Spleen (tissue), 11 donors: ENCODE results near the gene HSD17B7. TPM values are rescaled to one million over a fixed set of nuclear protein-coding genes. Genes with fewer than 3 reads are reported as not detected.

ENCODE experiments used
- DNase-seq: peaks from one replicate; pipeline ENCODE4 v3.0.0-alpha.2; 2020
- H3K27ac ChIP-seq, 8 donors: fragments of 200-600 bp; sonication (generic) in 7 of 8; 1 replicate in 4 of 8; 2 replicates in 4 of 8; pipeline versions ENCODE4 v1.5.0 to v1.8.0; 2016 to 2021; ENCODE audit warnings: inconsistent platforms in 4 of 8, mild to moderate bottlenecking in 4 of 8, moderate library complexity in 1 of 8
- H3K27me3 ChIP-seq, 7 donors: fragments of 200-600 bp; sonication (generic) in 6 of 7; replicated peaks in 1 of 7; 1 replicate in 4 of 7; 2 replicates in 3 of 7; pipeline versions ENCODE4 v1.5.0 to v1.8.0; 2016 to 2021; ENCODE audit warnings: inconsistent platforms in 3 of 7, mild to moderate bottlenecking in 1 of 7
- H3K36me3 ChIP-seq, 6 donors: fragments of 200-600 bp; sonication (generic) in 5 of 6; 1 replicate in 4 of 6; 2 replicates in 2 of 6; pipeline versions ENCODE4 v1.5.0 to v1.8.0; 2016 to 2021; ENCODE audit warnings: inconsistent platforms in 2 of 6
- H3K4me1 ChIP-seq, 6 donors: fragments of 200-600 bp; sonication (generic) in 5 of 6; 1 replicate in 3 of 6; 2 replicates in 3 of 6; pipeline versions ENCODE4 v1.5.0 to v1.8.0; 2016 to 2021; ENCODE audit warnings: inconsistent platforms in 3 of 6
- H3K4me3 ChIP-seq, 8 donors: fragments of 200-600 bp; sonication (generic) in 7 of 8; 1 replicate in 4 of 8; 2 replicates in 4 of 8; pipeline versions ENCODE4 v1.5.0 to v1.8.0; 2016 to 2021; ENCODE audit warnings: inconsistent platforms in 4 of 8, mild to moderate bottlenecking in 4 of 8, moderate library complexity in 2 of 8
- H3K9me3 ChIP-seq, 8 donors: fragments of 200-600 bp; sonication (generic) in 7 of 8; 1 replicate in 4 of 8; 2 replicates in 4 of 8; pipeline versions ENCODE4 v1.5.0 to v1.8.0; 2016 to 2021; ENCODE audit warnings: inconsistent platforms in 4 of 8
- POLR2A ChIP-seq, 3 donors: fragments of 450-650 bp; IDR thresholded peaks; one replicate each; pipeline ENCODE4 v1.5.1; 2017; ENCODE audit warnings: antibody characterized with exemption in 3 of 3, mild to moderate bottlenecking in 1 of 3
- POLR2AphosphoS5 ChIP-seq, 3 donors: sonication (generic); formaldehyde crosslinking; IDR thresholded peaks; one replicate each; pipeline ENCODE4 v1.5.1; 2017; ENCODE audit warnings: antibody characterized with exemption in 3 of 3
- WGBS, 5 donors: extraction: QIAGEN DNeasy Blood & Tissue Kit in 3 of 5; methylation state at CpG; one replicate each; pipeline versions ENCODE4 v1.1.5 to v1.1.7; 2013 to 2018; 5-methylcytosine and 5-hydroxymethylcytosine counted together
- intact Hi-C: fragments of 100-400 bp; cut with DNase I; formaldehyde crosslinking; loops from one replicate; pipeline ENCODE4 v1.15.0; 2023; ENCODE audit warnings: low total_unique reads
- polyA plus RNA-seq, 3 donors: library from polyadenylated mRNA; stranded (reverse); fragments of 200-250 nt; gene quantifications; one replicate each; pipeline ENCODE4 v1.2.1, GENCODE V29; 2013
- total RNA-seq, 7 donors: library from RNA; depleted of rRNA in 3 of 7; stranded (reverse); fragments of >200 nt in 3 of 7; fragmentation: NEBNext Ultra II Directional in 4 of 7; extraction: Animal tissue kit (Norgen Biotek cat#: 25700) in 4 of 7; gene quantifications; one replicate each; pipeline versions ENCODE4 v1.1.0 to v1.2.1, GENCODE V29; 2016 to 2021
- TF ChIP-seq, protein P1 (sequence below), 11 experiments: fragments of 200-600 bp in 7 of 11; fragments of 450-650 bp in 4 of 11; sonication (generic) in 4 of 11; IDR thresholded peaks in 8 of 11; conservative IDR thresholded peaks in 3 of 11; 1 replicate in 7 of 11; 2 replicates in 4 of 11; pipeline versions ENCODE4 v1.4.0 to v1.8.0; 2016 to 2021; ENCODE audit warnings: antibody characterized with exemption in 11 of 11, inconsistent platforms in 4 of 11, mild to moderate bottlenecking in 1 of 11
- donor health status: healthy with polysubstance abuse.
- donor health status: DM: no; HTN: no; CAD: no; lungs with moderate emphysema.
- donor health status: DM: no; HTN: no; CAD: no.
- donor health status: Bipolar disorder and iron deficiency.
- donor health status: healthy.
- donor health status: DM: no; HTN: no; CAD: no.
- donor health status: DM: yes; HTN: yes; CAD: no.

Gene HSD17B7
- total and polyA plus RNA-seq, 10 donors = 9.6 to 25.6 (median 18.1) TPM

DNA sequence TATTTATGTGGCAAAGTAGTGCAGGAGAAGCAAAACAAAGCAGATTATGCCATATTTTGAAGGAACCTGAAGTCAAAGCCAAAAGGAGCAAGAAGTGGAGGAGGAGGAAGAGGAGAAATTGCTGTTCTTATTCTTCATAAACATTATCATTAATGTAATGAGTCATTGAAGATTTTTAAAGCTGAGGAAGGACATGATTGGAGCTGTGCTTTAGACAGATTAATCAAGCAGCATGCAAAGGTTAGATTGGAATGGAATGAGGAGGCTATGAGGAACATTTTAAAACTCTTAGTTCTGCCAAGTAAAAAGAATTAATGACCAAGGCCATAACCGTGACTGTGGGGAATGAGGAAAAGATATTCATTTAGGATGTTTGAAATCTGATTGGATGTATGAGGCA, 33.0 kb upstream of the HSD17B7 start:
- intact Hi-C loops = no loop called here
- Histone ChIP-seq H3K27me3 (no peaks in the 10 kb centered on the region), H3K4me1 (no peaks in the 10 kb centered on the region), H3K4me3 (no peak overlapping the region), H3K36me3 (peaks cover 0 to 7% (median 0%) of the 10 kb centered on the region in 6 donors), H3K27ac (no peak overlapping the region), H3K9me3 (no peaks in the 10 kb centered on the region)
- TF ChIP-seq, protein P1, sequence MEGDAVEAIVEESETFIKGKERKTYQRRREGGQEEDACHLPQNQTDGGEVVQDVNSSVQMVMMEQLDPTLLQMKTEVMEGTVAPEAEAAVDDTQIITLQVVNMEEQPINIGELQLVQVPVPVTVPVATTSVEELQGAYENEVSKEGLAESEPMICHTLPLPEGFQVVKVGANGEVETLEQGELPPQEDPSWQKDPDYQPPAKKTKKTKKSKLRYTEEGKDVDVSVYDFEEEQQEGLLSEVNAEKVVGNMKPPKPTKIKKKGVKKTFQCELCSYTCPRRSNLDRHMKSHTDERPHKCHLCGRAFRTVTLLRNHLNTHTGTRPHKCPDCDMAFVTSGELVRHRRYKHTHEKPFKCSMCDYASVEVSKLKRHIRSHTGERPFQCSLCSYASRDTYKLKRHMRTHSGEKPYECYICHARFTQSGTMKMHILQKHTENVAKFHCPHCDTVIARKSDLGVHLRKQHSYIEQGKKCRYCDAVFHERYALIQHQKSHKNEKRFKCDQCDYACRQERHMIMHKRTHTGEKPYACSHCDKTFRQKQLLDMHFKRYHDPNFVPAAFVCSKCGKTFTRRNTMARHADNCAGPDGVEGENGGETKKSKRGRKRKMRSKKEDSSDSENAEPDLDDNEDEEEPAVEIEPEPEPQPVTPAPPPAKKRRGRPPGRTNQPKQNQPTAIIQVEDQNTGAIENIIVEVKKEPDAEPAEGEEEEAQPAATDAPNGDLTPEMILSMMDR (IDR thresholded peaks at IDR 0.05 in 8 of 11, conservative IDR thresholded peaks at IDR 0.05 in 3 of 11) = no peak
- TF ChIP-seq POLR2AphosphoS5 (IDR thresholded peaks at IDR 0.05) (no peak), POLR2A (IDR thresholded peaks at IDR 0.05) (no peak)
- no peak for DNase-seq
- WGBS, 5 donors = 50 to 83% (median 69%) methylated on average over 1 of the region's 1 CpG

GRCh38 chr1:162765788-162766187, 24.7 kb upstream of the HSD17B7 start:
- peaks cover 0 to 4% (median 0%) of the 10 kb centered on the region in 6 donors for H3K36me3 ChIP-seq
- H3K27me3 ChIP-seq = no peaks in the 10 kb centered on the region
- H3K4me1 ChIP-seq = no peaks in the 10 kb centered on the region
- no peak overlapping the region for H3K4me3 ChIP-seq
- TF ChIP-seq POLR2AphosphoS5 (IDR thresholded peaks at IDR 0.05) (no peak), POLR2A (IDR thresholded peaks at IDR 0.05) (no peak)
- TF ChIP-seq, protein P1 (IDR thresholded peaks at IDR 0.05 in 8 of 11, conservative IDR thresholded peaks at IDR 0.05 in 3 of 11) = no peak
- H3K27ac ChIP-seq = no peak overlapping the region
- WGBS, 5 donors = 83 to 91% (median 89%) methylated on average over 1 of the region's 1 CpG
- no peak for DNase-seq
- H3K9me3 ChIP-seq = no peaks in the 10 kb centered on the region
- intact Hi-C loops = no loop called here

GRCh38 chr1:162772571-162773154, 17.8 kb upstream of the HSD17B7 start:
- TF ChIP-seq POLR2A (IDR thresholded peaks at IDR 0.05) (no peak), POLR2AphosphoS5 (IDR thresholded peaks at IDR 0.05) (no peak)
- TF ChIP-seq, protein P1 (IDR thresholded peaks at IDR 0.05 in 8 of 11, conservative IDR thresholded peaks at IDR 0.05 in 3 of 11) = no peak
- DNase-seq = no peak
- intact Hi-C loops = no loop called here
- peaks cover 0 to 7% (median 0%) of the 10 kb centered on the region in 6 donors for H3K36me3 ChIP-seq
- H3K4me3 ChIP-seq = no peak overlapping the region
- WGBS, 5 donors = 86 to 94% (median 90%) methylated on average over 4 of the region's 4 CpGs
- no peak overlapping the region for H3K27ac ChIP-seq
- H3K9me3 ChIP-seq = no peaks in the 10 kb centered on the region
- no peaks in the 10 kb centered on the region for H3K4me1 ChIP-seq
- no peaks in the 10 kb centered on the region for H3K27me3 ChIP-seq

DNA sequence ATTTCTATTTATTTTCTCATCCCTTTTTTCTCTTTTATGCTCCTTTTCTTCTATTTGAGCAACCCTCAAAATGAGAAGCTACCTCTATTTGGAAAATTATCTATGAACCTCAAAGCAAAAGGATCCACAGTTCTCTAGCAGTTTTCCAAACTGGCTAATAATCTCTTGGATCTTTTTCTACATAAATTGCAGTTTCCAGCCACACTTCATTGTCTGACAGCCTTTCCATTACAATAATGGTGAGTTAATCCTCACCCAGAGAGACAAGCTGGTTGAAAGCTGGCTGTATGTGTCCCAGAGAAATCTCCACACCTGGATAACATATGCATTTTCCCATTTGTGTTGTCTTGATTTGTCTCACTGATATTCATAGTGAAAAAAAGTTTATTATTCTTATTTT, 16.5 kb upstream of the HSD17B7 start:
- Histone ChIP-seq H3K4me3 (no peak overlapping the region), H3K27me3 (no peaks in the 10 kb centered on the region), H3K9me3 (no peaks in the 10 kb centered on the region), H3K4me1 (no peaks in the 10 kb centered on the region), H3K27ac (no peak overlapping the region), H3K36me3 (peaks cover 0 to 7% (median 0%) of the 10 kb centered on the region in 6 donors)
- TF ChIP-seq POLR2AphosphoS5 (IDR thresholded peaks at IDR 0.05) (no peak), POLR2A (IDR thresholded peaks at IDR 0.05) (no peak)
- TF ChIP-seq, protein P1 (IDR thresholded peaks at IDR 0.05 in 8 of 11, conservative IDR thresholded peaks at IDR 0.05 in 3 of 11) = no peak
- intact Hi-C loops = no loop called here
- no peak for DNase-seq
